K562 (cell line): Measurements from ENCODE around the gene PLEKHG4B.

Experiments used
- CREB1 ChIP-seq, 2 experiments: sonication (generic) in 1 of 2; formaldehyde crosslinking in 1 of 2; IDR thresholded peaks; 2 replicates each; pipeline versions ENCODE4 v1.6.1 to v1.8.0; 2012 to 2022; ENCODE audit warnings: inconsistent platforms in 1 of 2, mild to moderate bottlenecking in 1 of 2, missing genetic modification reagents in 1 of 2, moderate library complexity in 1 of 2
- MEF2A ChIP-seq: IDR thresholded peaks from 2 replicates; pipeline ENCODE4 v1.6.1; 2011; ENCODE audit warnings: low read depth, mild to moderate bottlenecking, low read length, moderate library complexity; ENCODE audit not compliant: control insufficient read depth
- POLR2A ChIP-seq: fragments of 450-650 bp; conservative IDR thresholded peaks from 2 replicates; pipeline ENCODE4 v1.6.1; 2016
- RNF2 ChIP-seq: sonication (generic); IDR thresholded peaks from 2 replicates; pipeline ENCODE4 v1.6.1; 2016
- SREBF1 ChIP-seq: fragments of 150-350 bp; IDR thresholded peaks from 2 replicates; pipeline ENCODE4 v1.6.1; 2014; ENCODE audit warnings: antibody characterized with exemption, low read depth, low read length, borderline replicate concordance
- YBX1 ChIP-seq: fragments of 450-650 bp; IDR thresholded peaks from 2 replicates; pipeline ENCODE4 v1.7.1; 2016; ENCODE audit warnings: mild to moderate bottlenecking
- ZBTB7A ChIP-seq: IDR thresholded peaks from 2 replicates; pipeline ENCODE4 v1.6.1; 2011; ENCODE audit warnings: low read depth, mild to moderate bottlenecking, low read length, moderate library complexity, borderline replicate concordance; ENCODE audit not compliant: control insufficient read depth
- ZNF224 ChIP-seq: sonication (generic); formaldehyde crosslinking; IDR thresholded peaks from 2 replicates; pipeline ENCODE4 v1.8.0; 2022; ENCODE audit warnings: mild to moderate bottlenecking, missing genetic modification reagents
- ZNF785 ChIP-seq: fragments of 250-450 bp; sonication (Bioruptor Pico); IDR thresholded peaks from 2 replicates; pipeline ENCODE4 v1.4.0; 2020; ENCODE audit warnings: mild to moderate bottlenecking
- TF ChIP-seq, protein P1 (sequence below): sonication (generic); formaldehyde crosslinking; IDR thresholded peaks from 2 replicates; pipeline ENCODE4 v1.5.0; 2020; ENCODE audit warnings: missing genetic modification reagents
- TF ChIP-seq, protein P2 (sequence below), 3 experiments: IDR thresholded peaks in 2 of 3; conservative IDR thresholded peaks in 1 of 3; 2 replicates each; pipeline ENCODE4 v1.5.1; 2011 to 2012; ENCODE audit warnings: low read length in 3 of 3, mild to moderate bottlenecking in 3 of 3, control low read depth in 2 of 3, improper control_type of control experiment in 1 of 3, inconsistent platforms in 1 of 3, low read depth in 1 of 3, mixed read lengths in 1 of 3, moderate library complexity in 1 of 3; ENCODE audit not compliant: insufficient read depth in 2 of 3

GRCh38 chr5:138936-139335, 47.0 kb downstream of the PLEKHG4B start:
- TF ChIP-seq, protein P1, sequence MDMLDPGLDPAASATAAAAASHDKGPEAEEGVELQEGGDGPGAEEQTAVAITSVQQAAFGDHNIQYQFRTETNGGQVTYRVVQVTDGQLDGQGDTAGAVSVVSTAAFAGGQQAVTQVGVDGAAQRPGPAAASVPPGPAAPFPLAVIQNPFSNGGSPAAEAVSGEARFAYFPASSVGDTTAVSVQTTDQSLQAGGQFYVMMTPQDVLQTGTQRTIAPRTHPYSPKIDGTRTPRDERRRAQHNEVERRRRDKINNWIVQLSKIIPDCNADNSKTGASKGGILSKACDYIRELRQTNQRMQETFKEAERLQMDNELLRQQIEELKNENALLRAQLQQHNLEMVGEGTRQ (CRISPR knock-in tag) = no peak
- TF ChIP-seq ZNF785 (no peak), RNF2 (no peak), POLR2A (no peak), SREBF1 (no peak), ZBTB7A (no peak), ZNF224 (CRISPR knock-in tag) (no peak), CREB1 (IDR thresholded peaks at IDR 0.05) (no peak), CREB1 (CRISPR knock-in tag; IDR thresholded peaks at IDR 0.05) (no peak), YBX1 (no peak), MEF2A (no peak)
- TF ChIP-seq, protein P2, sequence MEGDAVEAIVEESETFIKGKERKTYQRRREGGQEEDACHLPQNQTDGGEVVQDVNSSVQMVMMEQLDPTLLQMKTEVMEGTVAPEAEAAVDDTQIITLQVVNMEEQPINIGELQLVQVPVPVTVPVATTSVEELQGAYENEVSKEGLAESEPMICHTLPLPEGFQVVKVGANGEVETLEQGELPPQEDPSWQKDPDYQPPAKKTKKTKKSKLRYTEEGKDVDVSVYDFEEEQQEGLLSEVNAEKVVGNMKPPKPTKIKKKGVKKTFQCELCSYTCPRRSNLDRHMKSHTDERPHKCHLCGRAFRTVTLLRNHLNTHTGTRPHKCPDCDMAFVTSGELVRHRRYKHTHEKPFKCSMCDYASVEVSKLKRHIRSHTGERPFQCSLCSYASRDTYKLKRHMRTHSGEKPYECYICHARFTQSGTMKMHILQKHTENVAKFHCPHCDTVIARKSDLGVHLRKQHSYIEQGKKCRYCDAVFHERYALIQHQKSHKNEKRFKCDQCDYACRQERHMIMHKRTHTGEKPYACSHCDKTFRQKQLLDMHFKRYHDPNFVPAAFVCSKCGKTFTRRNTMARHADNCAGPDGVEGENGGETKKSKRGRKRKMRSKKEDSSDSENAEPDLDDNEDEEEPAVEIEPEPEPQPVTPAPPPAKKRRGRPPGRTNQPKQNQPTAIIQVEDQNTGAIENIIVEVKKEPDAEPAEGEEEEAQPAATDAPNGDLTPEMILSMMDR (IDR thresholded peaks at IDR 0.05 in 2 of 3, conservative IDR thresholded peaks at IDR 0.05 in 1 of 3; ENCODE audit: insufficient read depth in 2 of 3, low read depth in 1 of 3, low read length in 3 of 3) = no peak
